MM.1S (cell line): Measurements from ENCODE around the gene CD9.

Experiments used
- CTCF ChIP-seq: fragments of 300-600 bp; sonication (generic); IDR thresholded peaks from 2 replicates; pipeline ENCODE4 v1.5.1; 2016; ENCODE audit warnings: antibody characterized with exemption, low read length, mixed read lengths
- EZH2 ChIP-seq: fragments of 300-600 bp; sonication (generic); optimal IDR thresholded peaks from 2 replicates; pipeline ENCODE3; 2017; ENCODE audit warnings: low read depth, mild to moderate bottlenecking, antibody characterized with exemption, low read length, mixed read lengths
- EZH2phosphoT487 ChIP-seq: fragments of 300-600 bp; sonication (generic); IDR thresholded peaks from 2 replicates; pipeline ENCODE4 v1.6.1; 2018; ENCODE audit warnings: antibody characterized with exemption, low read length

GRCh38 chr12:6279256-6279628 is 79.0 kb downstream of the CD9 start:
- TF ChIP-seq CTCF (no peak), EZH2phosphoT487 (no peak), EZH2 (no peak)
